Measurements from ENCODE around the gene CPN2.

Gene CPN2

GRCh38 chr3:194386648-194387047 lies 35.5 kb upstream of the CPN2 start:
- DNase-seq (ENCODE audit: low read depth), result no peak

GRCh38 chr3:194386066-194386465 lies 34.9 kb upstream of the CPN2 start:
- H3K4me3 ChIP-seq (ENCODE audit: low read length), result no peak overlapping the region
- TF ChIP-seq CTCF (conservative IDR thresholded peaks at IDR 0.05; ENCODE audit: low read depth, low read length), result no peak
- DNase-seq (ENCODE audit: low read depth), result no peak

More at GRCh38 chr3:194386648-194387047, 35.5 kb upstream of the CPN2 start:
- no peak overlapping the region for H3K4me3 ChIP-seq (ENCODE audit: low read length)
- no peak for TF ChIP-seq CTCF (conservative IDR thresholded peaks at IDR 0.05; ENCODE audit: low read depth, low read length)

GRCh38 chr3:194384569-194385001 lies 33.5 kb upstream of the CPN2 start:
- no peak for TF ChIP-seq CTCF (conservative IDR thresholded peaks at IDR 0.05; ENCODE audit: low read depth, low read length)
- no peak for DNase-seq (ENCODE audit: low read depth)
- H3K4me3 ChIP-seq (ENCODE audit: low read length), result no peak overlapping the region

- H3K4me3 ChIP-seq (ENCODE audit: low read length), result no peak overlapping the region
- TF ChIP-seq CTCF (conservative IDR thresholded peaks at IDR 0.05; ENCODE audit: low read depth, low read length), result no peak
These were observed 33.0 kb upstream of the CPN2 start for GRCh38 chr3:194384156-194384555.

GRCh38 chr3:194383276-194383940 lies 32.3 kb upstream of the CPN2 start:
- no peak for DNase-seq (ENCODE audit: low read depth)
- no peak for TF ChIP-seq CTCF (conservative IDR thresholded peaks at IDR 0.05; ENCODE audit: low read depth, low read length)

More at GRCh38 chr3:194384156-194384555, 33.0 kb upstream of the CPN2 start:
- no peak for DNase-seq (ENCODE audit: low read depth)

GRCh38 chr3:194382892-194383223 lies 31.7 kb upstream of the CPN2 start:
- TF ChIP-seq CTCF (conservative IDR thresholded peaks at IDR 0.05; ENCODE audit: low read depth, low read length), result no peak
- no peak overlapping the region for H3K4me3 ChIP-seq (ENCODE audit: low read length)
- DNase-seq (ENCODE audit: low read depth), result no peak

More at GRCh38 chr3:194383276-194383940, 32.3 kb upstream of the CPN2 start:
- no peak overlapping the region for H3K4me3 ChIP-seq (ENCODE audit: low read length)

- TF ChIP-seq CTCF (conservative IDR thresholded peaks at IDR 0.05; ENCODE audit: low read depth, low read length), result no peak
- no peak for DNase-seq (ENCODE audit: low read depth)
These were observed 31.2 kb upstream of the CPN2 start for GRCh38 chr3:194382196-194382891.

More at GRCh38 chr3:194382196-194382891, 31.2 kb upstream of the CPN2 start:
- H3K4me3 ChIP-seq (ENCODE audit: low read length), result no peak overlapping the region

Measured in retinal pigment epithelial cell (primary cell).